Bronchus fibroblast of lung (primary cell): ENCODE data around the gene USB1. TPM values are rescaled to one million over a fixed set of nuclear protein-coding genes. Genes with fewer than 3 reads are reported as not detected.

Experiments used
- total RNA-seq: library from RNA; depleted of rRNA; stranded (reverse); fragments of >200 nt; gene quantifications from 2 replicates; pipeline ENCODE4 v1.2.3, GENCODE V29; 2015

The USB1 gene, protein sequence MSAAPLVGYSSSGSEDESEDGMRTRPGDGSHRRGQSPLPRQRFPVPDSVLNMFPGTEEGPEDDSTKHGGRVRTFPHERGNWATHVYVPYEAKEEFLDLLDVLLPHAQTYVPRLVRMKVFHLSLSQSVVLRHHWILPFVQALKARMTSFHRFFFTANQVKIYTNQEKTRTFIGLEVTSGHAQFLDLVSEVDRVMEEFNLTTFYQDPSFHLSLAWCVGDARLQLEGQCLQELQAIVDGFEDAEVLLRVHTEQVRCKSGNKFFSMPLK
- total RNA-seq: 20.2 and 28.1 TPM in 2 replicates

DNA sequence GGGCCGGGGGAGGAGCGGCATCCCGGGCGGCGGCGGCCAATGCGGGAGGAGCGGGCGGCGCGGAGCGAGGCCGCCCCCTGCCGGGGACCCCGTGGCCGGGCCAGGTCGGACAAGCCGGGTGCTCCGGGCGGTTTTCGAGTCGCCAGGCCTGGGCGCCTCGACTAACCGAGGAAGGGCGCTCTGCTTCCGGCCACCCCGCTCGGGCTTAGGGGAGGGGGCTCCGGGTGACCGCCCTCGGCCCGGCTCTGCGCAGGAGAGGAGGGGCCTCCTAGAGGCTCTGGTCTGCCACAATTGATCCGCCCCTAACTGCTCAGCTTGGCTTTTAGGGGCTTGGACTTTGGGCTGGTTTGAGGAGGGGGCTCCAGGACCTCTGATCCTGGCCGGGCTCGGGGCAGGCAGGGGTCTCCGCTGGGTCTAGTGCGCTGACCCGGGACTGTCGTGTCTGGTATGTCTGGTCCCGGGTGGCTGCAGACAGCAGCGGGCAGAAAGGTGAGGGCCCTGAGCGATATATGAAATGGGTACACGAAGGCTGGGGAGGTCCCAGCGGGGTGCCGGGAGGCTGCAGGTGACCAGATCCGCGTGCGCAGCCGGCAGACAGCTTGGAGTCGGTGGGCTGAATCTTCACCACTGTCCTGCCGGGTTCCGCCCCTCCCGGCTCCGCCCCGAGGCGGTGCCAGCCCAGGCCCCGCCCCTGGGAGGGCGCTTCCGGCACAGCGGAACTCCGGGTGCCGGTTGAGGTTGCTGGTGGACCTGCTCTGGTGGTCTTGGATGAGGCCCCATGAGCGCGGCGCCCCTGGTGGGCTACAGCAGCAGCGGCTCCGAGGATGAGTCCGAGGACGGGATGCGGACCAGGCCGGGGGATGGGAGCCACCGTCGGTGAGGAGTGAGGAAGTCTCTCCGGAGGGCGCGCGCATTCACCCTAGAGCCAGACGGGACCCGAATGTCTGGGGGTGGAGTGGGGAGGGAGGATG, at the start of gene USB1:
USB1 (plus strand) TSS at position 702 of the 971 bp plus-strand sequence; CDS start at position 779, 77 bp downstream.

DNA sequence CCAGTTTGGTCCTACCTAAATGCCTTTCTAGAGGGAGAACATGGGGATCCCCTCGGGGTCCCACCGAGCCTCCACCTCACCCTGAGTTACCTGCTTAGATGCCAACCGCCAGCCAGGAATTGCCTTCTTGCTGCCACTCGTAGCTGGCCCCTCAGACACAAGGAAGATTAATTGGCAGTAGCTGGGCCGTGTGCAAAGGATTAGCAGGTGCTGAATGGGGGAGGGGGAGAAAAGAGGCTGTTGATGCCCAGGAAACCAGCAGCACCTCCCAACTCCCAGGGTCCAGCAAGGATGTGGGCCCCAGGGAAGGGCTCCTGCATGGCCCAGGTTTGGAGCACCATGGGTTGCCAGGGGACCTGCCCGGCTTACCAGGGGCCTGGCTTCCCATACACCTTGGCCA, 30.2 kb upstream of the USB1 start, which contains the start of gene CNGB1:
CNGB1 (minus strand) TSS at position 159 of the 400 bp plus-strand sequence. CDS start 3,842 bp downstream, outside the sequence.

GRCh38 chr16:57999971-58000705, 1.1 kb upstream of the USB1 start, which contains the start of gene ZNF319:
Gene ZNF319, minus strand, starts transcription at chr16:58000672. Its CDS starts 2,407 bp downstream, at chr16:57998265.

GRCh38 chr16:58025351-58026138, 24.3 kb downstream of the USB1 start, which contains the start of gene MMP15:
Gene MMP15, plus strand, starts transcription at chr16:58025754. Its CDS starts 597 bp downstream, at chr16:58026351.

Other genes with a start within 250 kb of the USB1 start
- gene KIFC3, start 198.9 kb upstream of the USB1 start, total RNA-seq: 27.1 and 28.1 TPM in 2 replicates
- gene CNGB1, start 30.3 kb upstream of the USB1 start, total RNA-seq: not detected in 2 replicates
- 3.1 and 4.9 TPM in 2 replicates for gene ZNF319, start 735 bp upstream of the USB1 start, total RNA-seq
- gene MMP15, start 24.3 kb downstream of the USB1 start, total RNA-seq: 2.2 TPM in 2 replicates
- gene CFAP20, start 128.0 kb downstream of the USB1 start, total RNA-seq: 47.6 and 47.9 TPM in 2 replicates
- 17.2 and 18.2 TPM in 2 replicates for gene CSNK2A2, start 196.7 kb downstream of the USB1 start, total RNA-seq